Measurements from ENCODE around the gene CCND2.

The CCND2 gene

GRCh38 chr12:4293299-4293965 lies 19.9 kb downstream of the CCND2 start:
- no peak for FAIRE-seq

DNA sequence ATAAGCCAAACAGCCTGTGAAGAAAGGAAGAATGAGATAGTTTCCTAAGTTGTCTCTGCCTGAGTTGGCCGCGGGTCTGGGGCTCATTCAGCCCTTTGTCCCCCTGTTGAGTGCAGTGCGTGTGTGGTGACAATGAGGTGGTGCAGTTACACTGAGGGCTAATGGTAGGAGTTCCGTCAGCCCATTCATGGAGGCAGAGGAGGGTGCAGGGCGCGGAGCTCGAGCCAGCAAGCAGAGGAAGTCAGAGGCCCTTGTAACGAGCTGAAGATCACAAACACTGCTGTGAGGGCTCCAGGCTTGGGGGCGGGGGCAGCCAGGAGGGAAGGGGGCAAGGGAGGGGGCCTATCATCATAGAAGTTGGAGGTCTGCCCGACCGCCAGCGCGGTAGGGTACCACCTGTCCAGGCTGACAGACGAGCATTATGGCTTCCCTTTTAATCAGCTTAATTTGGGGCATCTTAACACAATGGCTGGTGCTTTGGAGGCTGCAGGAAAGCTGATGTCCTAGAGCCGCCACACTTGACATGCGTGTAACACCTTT lies 20.5 kb downstream of the CCND2 start:
- no peak for FAIRE-seq

- no peak for FAIRE-seq
Measured at GRCh38 chr12:4296751-4297150, 23.2 kb downstream of the CCND2 start.

DNA sequence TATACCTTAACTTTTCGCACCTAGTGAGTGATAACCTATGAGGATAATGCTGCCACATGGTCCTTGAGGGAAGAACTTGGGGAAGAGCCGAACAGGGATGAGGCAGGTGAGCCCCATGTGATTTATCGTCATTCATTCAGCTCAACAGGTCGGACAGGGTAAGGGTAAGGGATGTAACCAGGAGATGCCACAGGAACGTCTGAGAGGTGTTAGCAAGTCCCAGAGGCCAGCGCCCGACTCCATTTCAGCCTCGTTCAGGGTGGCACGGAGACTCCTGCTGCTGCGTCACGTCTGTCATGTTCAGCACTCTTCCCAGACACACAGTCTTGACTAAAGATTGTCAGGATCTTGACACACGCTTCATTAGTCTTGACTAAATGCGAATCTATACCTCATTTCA lies 24.1 kb downstream of the CCND2 start:
- FAIRE-seq, result no peak

DNA sequence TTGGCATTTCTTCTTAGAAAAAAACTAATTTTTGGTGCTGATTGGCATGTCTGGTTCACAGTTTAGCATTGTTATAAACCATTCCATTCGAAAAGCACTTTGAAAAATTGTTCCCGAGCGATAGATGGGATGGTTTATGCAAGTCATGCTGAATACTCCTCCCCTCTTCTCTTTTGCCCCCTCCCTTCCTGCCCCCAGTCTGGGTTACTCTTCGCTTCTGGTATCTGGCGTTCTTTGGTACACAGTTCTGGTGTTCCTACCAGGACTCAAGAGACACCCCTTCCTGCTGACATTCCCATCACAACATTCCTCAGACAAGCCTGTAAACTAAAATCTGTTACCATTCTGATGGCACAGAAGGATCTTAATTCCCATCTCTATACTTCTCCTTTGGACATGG lies 27.3 kb downstream of the CCND2 start:
- no peak for FAIRE-seq

DNA sequence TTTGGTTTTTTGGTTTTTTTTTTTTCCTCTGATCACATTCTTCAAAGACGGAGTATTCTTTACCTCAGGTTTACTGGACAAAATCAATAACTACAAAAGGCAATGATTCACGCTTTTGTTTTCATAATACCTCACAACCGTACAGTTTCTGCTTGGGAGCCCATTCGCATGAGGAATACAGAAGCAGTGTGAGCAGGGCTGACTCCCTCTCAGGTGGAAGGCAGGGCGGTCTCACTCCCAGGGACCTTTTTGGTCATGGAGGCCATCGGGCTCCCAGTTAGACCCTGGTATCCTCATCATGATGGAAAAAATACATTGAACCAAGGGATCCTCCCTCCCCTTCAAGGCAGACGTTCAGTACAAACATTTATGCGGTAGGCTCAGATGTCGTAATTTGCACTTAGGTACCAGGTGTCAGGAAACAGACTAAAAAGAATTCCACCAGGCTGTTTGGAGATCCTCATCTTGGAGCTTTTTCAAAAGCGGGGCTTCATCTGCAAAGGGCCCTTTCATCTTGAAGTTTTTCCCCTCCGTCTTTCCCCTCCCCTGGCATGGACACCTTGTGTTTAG lies 28.5 kb downstream of the CCND2 start:
- no peak for FAIRE-seq

DNA sequence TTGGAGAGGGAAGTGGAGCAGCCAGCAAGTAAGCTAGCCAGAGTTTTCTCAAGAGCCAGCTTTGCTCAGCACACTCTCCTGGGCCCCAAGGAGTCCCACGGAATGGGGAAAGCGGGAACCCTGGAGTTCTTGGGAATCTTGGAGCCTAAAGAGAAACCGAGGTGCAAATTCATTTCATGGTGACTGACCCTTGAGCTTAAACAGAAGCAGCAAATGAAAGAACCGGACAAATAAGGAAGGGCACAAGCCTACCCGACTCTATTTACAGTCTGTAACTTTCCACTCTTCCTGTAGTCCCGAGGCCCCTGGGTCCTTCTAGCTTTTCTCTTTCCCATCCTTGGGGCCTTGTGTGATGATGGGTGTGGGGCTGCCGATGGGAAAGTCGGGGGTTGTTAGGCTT lies 29.3 kb downstream of the CCND2 start:
- no peak for FAIRE-seq

DNA sequence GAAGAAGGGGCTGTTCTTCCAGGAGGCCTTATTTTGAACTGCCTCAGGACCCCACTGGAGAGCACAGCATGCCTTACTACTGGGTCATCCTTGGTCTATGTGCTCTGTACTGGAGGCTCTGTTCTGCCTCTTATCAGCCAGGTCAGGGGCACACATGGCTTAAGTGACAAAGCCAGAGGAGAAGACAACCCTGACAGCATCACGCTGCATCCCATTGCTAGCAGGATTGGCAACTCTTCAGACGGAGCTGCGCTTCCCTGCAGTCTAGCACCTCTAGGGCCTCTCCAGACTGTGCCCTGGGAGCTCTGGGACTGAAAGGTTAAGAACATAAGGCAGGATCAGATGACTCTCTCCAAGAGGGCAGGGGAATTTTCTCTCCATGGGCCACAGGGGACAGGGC lies 30.2 kb downstream of the CCND2 start:
- no peak for FAIRE-seq

GRCh38 chr12:4307593-4308333 lies 34.2 kb downstream of the CCND2 start:
- peak; percentile 33 for FAIRE-seq

- FAIRE-seq, result no peak
Measured at GRCh38 chr12:4308334-4308950, 34.9 kb downstream of the CCND2 start.

DNA sequence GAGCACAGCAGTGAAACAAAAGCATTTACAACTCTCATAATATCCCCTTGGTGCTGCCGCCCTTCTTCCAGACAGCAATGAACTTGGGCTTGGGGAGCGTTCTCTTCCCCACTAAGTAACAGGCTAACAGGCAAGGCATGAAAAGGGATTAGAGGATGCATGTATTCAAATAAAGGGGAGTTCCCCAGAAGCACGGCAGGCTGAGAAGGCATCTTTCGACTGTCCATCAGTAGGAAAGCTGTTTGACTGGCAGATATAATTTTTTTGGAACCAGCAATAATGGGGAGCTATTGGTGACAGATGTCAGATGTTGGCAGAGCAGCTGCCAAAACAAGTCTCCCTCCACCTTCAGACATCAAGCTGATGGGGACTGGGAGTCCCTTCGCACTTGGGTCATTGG lies 38.2 kb downstream of the CCND2 start:
- FAIRE-seq, result no peak

DNA sequence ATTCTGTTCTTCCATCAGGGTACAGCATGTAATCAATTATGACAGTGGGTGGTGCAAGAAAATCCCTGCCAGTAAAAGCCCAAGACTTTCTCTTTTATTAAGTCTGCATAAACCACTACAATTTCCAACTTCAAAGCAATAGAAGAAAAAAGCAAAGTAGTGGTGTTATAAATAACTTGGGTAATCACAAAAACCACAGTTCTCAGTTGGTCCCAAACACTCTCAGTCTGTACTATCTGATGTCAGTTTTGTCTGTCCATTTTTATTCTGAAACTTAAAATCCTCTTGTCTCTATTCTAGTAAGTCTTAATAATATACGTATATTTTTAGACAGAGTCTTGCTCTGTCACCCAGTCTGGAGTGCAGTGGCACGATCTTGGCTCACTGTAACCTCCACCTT lies 38.7 kb downstream of the CCND2 start:
- no peak for FAIRE-seq

DNA sequence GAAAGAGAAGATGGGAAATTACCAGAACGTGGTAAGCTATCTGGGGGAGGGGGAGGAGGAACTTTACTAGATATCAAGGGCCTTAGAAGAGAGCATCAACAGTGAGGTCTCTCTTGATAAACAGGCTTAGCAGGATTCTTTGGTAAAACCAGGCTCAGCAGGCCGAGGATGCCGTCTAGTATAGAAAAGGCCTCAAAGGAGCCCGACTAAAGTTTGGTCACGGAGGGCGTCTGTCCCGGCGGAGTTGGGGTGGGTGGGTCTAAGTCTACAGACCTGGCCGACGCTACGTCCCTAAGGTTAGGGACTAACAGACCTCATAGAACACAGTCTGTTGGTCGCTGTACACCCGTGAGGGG lies 46.9 kb downstream of the CCND2 start:
- no peak for FAIRE-seq

GRCh38 chr12:4320853-4321701 lies 47.5 kb downstream of the CCND2 start, which contains the start of gene TIGAR:
Gene TIGAR (plus strand): TSS chr12:4321213. CDS start chr12:4321272, 59 bp downstream.
- FAIRE-seq, result no peak

GRCh38 chr12:4322726-4323125 lies 49.2 kb downstream of the CCND2 start:
- no peak for FAIRE-seq

All from endometrium (tissue), 2 donors.